GM18507 (cell line): ENCODE data around the gene GPR108.

Experiments used
- DNase-seq: peaks from one replicate; pipeline ENCODE4 v3.0.0; 2011; ENCODE audit warnings: low read depth; ENCODE audit not compliant: insufficient read length; ENCODE audit errors: extremely low spot score
- FAIRE-seq: peaks from 2 replicates; lab custom pipeline; 2011; peaks lifted over from hg19 to GRCh38; lab: Jason Lieb, UNC

The GPR108 gene

DNA sequence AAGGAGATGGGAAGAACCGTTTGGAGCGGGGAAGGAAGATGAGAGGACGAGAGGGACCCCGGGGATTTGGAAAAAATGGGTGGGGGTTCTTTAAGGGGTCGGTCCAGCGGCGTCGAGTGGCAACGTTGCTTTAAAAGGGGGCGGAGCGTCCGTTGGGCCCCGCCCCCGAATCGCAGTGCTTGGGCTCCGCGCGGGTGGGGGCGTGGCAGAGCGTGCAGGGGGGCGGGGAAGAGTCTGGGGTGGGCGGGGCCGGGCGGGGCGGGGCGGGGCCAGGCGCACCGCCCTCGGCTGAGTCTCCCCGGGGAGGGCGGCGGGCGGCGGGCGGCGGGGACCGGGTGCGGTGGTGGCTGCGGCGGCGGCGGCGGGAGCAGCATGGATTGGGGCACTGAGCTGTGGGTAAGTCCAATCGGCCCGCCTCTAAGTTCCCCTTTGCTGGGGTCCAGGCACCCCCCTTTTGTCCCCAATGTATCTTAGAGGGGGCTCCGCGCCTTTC is 2.1 kb upstream of the GPR108 start, which contains the start of gene TRIP10:
TRIP10 (plus strand) TSS at position 291 of the 493 bp plus-strand sequence; CDS start at position 373, 82 bp downstream.
- FAIRE-seq, result peak; percentile 84
- peak; percentile 83 for DNase-seq

DNA sequence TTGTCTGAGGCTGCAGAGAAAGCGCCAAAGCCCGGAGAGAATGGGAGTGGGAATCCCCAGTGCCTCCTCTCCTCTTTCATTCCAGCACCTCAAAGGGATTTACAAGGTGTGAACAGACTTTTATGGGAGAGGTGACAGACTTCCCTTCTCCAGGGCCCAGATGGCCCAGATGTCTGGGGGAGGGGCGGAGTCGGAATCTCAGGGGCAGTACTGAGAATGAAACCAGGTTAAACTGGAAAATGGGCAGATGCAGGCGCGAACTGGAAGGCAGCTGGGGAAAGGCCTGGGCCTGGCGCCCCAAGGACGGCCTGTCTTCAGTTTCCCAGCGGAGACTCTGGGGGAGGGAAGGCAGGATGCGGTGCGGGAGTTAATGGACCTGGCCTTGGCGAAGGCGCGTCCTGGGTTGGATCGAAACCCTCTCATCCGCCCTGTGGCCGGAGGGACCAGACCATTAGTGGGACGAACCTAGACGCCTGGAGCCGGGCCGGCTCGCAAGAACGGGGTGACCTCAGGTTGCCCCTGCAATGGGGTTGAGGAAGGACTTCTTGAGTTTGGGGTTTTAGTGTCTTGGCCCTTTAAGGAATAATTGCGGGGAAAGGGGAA is 1.5 kb upstream of the GPR108 start:
- DNase-seq, result no peak
- no peak for FAIRE-seq

DNA sequence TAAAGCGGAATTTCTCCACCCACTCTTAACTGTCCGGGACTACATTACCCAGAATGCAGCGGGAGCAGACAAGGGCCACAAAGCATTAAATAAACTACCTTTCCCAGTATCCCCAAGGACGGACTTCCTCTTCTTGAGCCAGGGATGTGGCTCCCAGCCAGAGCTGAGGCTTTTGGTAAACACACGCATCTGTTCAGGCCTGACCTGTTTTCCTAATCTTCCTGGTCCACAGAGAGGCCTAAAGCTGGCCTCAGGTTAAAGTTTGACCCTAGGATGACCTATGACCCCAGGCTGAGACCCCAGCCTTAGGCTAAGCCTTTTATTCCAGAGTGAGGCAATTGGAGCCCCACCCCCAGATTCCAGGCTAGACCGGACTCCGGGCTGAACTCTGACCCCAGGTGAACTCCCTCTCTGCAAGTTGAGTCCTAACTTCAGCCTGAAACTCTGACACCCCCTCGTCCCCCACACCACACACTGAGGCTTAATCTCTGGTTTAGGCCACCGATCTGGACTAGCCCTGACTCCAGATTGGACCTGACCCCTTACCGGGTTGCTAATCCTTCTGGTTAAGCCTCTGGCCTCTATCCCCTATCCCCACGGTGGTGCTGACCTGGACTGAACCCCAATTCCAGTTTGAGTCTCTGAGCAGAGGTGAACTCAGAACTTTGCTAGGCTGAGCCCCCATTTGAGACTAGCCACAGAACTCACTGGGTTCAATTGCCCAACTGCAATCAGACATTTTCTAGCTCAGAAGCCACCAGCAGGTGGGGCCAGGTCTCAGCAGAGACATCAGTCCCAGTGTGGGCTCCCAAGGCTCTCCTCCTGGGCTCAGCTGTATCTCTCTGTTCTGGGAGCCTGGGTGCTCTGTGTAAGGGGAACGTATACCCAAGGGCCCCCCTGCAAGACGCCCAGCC is 750 bp upstream of the GPR108 start:
- DNase-seq (no peak), FAIRE-seq (peak; percentile 95)

DNA sequence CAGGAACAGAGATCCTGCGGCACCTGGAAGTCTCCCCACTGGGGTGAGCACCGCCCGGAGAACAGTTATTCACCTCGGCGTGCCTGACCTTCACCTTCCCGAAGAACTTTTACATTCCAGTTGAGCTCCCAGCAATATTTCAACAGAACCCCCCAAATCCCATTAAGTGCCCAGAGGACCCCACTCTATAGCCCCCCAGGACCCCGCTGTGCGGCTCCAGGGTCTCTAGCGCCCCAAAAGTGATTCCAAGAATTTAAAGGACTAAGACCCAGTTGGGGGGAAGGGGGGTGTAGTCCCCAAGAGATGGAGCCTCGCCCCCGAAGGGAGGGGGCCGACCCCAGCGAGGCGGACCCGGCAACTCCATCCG is 480 bp downstream of the GPR108 start:
- DNase-seq, result no peak
- no peak for FAIRE-seq

DNA sequence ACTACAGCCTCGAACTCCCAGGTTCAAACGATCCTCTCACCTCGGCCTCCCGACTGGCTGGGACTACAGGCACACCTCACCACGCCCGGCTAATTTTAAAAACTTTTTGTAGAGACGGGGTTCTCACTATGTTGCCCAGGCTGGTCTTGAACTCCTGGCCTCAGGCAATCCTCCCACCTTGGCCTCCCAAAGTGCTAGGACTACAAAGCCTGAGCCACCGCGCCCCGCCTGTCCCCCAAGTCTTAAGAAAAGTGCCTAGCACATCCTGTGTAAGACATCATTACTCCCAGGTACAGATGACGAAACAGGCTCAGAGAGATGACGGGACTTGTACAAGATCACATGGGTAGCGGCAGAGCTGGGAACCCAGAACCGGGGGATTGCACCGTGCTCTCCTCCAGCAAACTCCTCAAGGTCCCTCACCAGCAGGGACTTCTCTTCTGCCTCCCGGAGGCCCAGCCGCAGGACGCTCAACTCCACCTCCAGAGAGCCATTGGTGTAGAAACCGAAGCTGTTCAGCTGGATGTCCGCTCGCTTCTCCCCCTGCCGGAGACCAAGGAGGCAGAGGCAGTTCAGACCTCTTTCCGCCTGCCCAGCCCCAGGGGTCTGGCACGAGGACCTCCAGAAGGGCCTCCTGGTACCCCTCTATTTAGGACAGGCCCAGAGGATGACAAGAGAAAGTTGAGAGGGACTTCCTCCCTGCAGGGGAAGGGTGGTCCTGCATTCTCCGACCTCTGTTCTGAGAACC is 1.0 kb downstream of the GPR108 start:
- FAIRE-seq (no peak), DNase-seq (no peak)

DNA sequence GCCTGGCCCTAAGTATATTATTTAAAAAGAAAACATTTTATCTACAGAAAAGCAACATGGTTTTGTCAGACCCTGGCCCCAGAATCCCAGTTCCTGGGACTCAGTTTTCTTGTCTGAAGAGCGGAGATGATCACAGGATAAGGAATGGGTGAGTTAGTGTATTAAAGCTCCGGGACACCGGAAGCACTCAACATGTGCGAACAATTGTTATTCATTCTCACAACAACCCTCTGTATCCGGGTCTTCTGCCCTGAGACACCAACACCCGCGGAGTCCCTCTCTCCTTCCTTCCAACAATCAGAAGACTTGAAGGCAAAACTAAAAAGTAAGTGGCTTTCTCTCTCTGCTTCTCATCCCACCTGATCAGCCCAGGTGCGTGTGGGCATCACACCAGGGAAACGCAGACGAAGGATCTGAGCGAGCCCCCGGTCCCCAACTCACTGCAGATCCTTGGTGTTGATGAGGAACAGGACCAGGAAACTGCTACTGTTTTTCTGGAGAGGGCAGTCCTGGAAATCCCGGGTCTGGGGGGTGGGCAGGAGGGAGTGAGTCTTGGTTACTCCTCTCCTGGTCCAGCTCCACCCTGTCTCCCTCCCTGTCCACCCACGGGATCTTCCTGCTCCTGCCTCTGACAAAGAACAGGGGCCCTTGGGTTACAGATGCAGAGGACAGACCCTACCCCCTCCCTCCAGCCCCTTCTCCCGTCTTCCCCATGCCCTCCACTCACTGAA is 2.0 kb downstream of the GPR108 start:
- FAIRE-seq, result no peak
- no peak for DNase-seq

DNA sequence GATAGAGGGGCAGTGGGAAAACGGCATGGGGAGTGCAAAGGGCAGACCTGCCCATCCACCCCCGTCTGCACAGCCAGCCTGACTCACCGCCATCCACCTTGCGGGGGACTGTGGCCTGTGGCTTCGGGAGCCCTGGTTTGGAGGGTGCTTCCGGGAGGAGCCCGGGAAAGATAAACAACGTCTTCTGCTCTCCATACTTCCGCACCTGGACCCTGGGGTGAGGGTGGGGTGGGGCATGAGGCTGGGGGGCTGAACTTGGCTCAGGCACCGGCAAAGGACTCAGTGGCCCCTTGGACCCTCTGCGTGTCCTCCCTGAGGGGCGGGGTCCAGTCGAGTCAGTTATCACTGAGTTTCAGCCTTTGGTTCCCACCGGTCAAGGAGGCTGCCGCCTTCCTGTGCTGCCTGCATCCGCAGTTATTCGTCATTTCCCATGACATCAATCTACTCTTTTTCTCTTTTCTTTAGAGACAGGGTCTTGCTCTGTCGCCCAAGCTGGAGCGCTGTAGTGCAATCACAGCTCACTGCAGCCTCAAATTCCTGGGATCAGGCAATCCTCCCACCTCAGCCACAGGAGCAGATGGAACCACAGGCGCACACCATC is 3.2 kb downstream of the GPR108 start:
- DNase-seq (no peak), FAIRE-seq (no peak)

DNA sequence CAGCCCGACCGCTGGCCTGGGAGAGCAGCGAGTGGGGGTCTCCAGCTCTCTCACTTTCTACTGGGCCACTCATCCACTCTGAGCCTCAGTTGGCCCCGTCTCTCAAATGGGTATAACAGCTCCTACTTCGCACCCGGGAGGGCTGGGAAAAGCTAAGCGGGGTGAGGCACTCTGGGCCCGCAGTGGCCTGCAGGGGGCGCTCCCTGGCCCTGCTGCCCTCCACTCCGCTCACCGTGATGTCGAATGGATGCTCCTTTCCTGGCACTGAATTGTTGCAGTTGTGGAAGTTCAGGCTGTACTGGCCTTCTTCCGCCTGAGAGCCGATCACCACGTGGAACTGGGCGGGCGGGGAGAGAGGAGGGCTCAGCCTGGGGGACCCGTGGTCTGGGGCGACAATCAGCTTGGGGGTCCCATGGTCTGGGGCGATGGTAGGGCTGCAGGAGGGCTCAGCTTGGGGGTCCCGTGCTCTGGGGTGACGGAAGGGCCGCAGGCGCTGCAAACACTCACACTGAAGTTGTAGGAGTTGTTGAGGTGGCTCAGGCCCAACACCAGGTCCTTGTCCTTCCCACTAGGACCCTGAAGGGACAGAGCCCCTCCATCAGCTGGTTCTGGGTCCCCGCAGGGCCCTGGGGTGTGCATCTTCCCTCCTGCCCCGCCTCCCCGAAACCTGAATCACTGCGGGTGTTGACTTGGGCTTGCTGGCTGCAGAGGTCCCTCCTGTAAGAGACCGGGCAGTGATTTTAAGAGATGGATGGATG is 3.9 kb downstream of the GPR108 start:
- no peak for DNase-seq
- no peak for FAIRE-seq

DNA sequence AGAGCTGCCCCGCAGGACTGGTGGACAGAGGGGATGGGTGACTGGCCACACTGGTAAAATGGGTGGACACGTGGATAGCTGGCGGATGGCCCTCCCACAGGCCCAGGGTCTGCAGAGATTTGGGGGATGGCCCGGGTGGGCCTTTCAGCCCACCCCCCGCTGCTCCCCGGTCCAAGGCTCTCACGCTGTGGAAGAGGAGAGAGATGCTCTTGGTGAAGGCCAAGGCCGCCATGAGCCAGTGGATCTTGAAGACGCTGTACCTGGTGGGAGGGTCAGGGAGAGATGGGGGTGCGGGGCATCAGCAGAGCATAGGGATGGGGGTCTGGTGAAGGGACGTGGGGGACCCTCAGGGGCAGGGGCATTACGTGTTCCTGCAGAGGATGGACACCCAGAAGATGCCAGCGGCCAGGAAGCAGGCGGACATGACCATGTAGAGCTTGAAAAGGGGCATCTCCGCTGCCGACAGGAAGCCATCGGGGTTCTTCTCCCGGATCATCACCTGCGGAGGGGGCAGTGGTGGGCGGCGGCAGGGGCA is 4.5 kb downstream of the GPR108 start:
- no peak for FAIRE-seq
- DNase-seq, result no peak

DNA sequence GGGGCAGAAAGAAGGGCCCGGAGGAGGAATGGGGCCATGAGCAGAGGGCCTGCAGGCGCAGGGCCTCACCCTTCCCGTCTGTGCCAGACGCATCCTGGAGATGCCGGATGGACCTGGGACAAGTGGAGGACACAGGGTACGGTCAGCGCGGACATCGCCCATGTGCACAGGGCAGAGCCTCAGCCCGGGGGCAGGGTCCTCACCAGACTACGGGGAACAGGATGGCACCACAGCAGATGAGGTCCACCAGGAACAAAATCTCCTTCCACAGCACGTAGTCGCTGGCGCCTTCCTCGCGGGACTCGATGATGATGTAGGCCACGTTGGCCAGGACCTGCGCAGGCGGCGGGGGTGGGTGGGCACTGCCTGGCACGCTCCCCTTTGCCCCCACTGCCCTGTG is 5.6 kb downstream of the GPR108 start:
- DNase-seq (no peak), FAIRE-seq (no peak)

DNA sequence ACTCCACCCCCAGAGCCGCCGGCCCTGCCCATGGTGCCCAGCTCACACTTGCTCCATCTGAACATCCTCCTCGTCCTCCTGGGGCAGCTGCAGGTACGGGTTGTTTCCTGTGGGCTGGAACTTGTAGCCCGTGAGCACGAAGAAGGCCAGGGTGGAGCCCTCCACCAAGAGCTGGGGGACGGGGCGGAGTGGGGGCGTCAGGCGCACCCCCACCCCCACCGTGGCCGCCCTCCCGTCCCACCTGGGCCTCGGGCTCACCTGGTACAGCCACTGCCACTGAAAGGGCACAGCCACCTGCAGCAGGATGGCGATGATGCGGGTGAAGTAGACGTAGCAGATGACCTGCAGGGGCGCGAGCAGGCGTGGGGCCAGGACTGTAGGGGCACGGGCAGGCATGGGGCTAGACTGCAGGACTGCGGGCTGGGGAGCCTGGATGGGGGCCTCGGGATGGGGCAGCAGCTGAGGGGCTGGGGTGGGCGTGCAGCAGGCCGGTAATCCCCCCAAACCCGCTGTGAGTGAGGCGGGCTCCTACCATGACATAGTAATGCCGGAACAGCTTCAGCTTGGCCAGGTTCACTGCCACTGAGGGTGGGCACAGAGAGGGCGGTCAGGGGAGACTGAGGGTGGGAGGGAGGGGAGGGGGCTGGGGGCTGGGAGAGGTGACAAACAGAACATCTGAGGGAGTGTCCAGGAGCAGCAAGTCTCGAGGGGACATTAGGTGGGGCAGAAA is 6.3 kb downstream of the GPR108 start:
- DNase-seq, result no peak
- no peak for FAIRE-seq

DNA sequence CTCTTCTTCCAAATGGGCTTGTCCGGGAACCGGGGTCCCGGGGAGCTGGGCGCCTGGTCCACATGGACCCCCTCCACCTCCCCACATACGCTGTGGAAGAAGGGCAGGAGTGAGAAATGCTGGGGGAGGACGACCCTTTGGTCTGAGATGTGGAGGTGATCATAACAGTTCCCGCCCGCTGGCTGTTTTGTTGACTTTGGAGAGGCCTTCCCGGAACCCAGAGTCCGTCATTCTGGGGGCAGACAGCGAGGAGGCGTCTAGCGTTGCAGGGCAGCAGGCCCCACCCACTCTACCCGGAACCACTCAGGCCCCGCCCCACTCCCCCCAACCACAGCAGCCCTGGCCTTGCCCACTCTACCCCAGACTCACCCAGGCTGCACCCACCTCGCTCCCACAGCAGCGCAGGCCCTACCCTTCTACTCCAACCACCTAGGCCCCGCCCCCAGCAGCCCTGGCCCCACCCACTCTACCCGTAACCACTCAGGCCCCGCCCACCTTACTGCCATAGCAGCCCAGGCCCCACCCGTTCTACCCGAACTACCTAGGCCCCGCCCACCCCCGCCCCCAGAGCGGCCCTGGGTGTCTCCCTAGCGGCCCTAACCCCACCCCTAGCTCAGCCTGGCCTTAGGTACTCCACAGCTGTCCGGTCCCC is 7.1 kb downstream of the GPR108 start:
- FAIRE-seq (no peak), DNase-seq (no peak)

DNA sequence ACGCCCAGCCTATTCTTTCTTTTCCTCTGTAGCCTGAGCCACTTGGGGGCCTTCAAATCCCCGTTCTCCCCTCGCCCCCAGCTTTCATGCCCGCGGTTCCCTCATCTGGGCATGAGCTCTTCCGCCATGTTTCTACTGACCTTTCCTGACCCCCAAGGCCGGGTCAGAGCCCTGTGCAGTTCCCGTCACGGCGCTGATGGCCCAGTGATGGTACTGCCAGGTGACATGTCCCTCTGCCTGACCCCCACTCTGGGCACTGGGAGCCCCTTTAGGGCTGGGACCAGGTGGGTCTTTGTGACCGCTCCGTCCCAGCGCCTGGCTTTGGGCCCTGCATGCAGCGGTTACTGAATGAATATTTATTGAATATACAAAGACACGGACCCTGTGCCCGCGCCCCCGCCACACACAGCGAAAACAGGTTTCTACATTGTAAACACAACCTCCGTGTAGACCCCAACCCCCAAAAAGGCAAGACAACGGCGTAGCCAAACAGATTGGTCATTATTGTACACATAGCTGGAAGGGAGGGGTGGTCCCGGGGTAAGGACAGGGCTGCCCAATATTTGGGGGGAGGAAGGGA is 7.7 kb downstream of the GPR108 start:
- FAIRE-seq (no peak), DNase-seq (no peak)

DNA sequence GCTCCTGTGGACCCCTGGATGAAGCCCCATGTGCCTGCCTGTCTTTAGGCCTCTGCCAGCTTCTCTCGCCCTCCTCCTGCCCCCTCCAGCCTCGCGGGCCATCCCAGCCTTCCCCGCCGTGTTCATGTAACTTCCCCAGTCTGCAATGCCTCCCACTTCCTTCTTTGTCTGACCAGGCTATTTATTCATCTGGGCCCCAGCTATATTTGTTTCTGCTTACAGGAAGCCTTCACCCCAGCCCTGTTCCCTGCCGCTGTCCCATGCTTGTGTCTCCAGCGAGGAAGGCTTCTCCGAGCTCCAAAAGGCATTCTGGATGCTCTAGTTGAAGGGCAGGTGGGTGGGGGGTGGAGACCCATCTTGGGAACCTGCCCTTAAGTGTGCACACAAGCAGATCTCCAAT is 9.0 kb downstream of the GPR108 start:
- peak; percentile 87 for FAIRE-seq
- DNase-seq, result no peak

DNA sequence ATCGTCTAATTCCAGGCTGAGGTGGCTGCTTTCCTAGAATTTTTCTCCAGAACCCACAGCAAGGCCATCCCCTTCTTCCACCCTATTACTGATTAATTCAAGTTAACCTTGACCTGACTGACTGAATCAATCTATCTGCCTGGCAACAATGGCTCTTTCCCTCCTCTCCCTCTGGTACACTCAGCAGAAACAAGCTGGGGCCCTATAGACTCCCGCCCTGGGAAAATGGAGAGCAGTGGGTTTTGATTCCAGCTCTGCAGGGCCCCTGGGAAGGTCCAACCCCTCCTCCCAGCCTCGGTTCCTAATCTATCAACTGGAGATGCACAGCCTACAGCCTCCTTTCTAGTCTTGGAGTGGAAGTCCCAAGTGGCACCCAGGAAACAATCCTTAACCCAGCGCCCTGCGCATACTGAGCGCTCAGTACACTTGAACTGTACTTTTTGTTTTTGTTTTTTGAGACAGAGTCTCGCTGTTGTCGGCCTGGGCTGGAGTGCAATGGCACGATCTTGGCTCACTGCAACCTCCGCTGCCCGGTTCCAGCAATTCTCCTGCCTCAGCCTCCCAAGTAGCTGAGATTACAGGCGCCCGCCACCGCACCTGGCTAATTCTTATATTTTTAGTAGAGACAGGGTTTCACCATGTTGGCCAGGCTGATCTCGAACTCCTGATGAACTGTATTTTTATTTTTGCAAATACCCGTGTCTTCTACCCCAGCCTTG is 11.7 kb downstream of the GPR108 start:
- FAIRE-seq (no peak), DNase-seq (no peak)
